G401 (cell line): ENCODE results near the gene ZNF618. TPM values are rescaled to one million over a fixed set of nuclear protein-coding genes. Genes with fewer than 3 reads are reported as not detected.

ENCODE experiments used
- DNase-seq: peaks from one replicate; pipeline ENCODE4 v3.0.0-alpha.2; 2015; ENCODE audit warnings: low spot score
- in situ Hi-C: cut with HindIII; loops from 2 replicates; pipeline ENCODE4 v1.10.0; 2016; ENCODE audit warnings: low sequenced_read_pairs, mixed read lengths
- total RNA-seq: library from RNA; depleted of rRNA; stranded (reverse); fragments of >200 nt; shearing (Covaris generic); gene quantifications from 2 replicates; pipeline ENCODE4 v1.2.3, GENCODE V29; 2014

Gene ZNF618
- total RNA-seq, 1 experiment from 2014 or later, result 6.1 TPM

DNA sequence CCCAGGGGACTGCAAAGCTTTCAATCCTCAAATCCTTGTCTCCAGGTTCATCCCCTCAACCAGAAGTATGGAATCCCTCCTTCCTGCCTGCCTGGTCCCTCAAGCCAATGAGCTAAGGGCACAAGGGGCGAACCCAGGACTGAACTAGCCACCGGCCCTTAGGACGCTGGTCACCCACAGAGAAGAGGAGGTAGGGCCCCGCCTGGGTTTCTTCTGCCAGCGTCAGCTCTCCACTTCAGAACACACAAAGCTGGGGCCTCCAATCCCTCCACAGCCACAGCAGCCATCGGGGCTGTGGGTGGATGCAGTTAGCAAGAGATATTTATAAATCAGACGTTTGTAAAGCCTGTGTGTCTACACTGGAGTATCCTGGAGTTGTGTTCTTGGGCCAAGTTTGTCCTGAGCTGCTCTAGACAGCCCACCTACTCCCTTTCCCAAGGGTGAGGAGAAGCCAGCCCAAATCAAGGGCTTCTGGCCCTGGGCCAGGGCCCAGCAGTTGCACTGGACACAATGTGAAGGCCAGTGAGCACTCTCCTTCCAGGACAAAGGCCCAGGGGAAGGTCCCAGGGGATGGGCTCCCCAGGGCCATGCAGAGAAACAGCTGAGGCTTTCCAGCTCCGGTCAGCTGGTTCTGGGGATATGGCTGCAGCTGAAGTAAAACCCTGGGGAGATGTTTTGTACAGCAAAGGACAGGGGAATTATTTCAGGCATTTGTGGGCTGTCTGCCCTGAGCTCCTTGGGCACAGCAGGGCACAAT, 183.1 kb downstream of the ZNF618 start:
- DNase-seq, result no peak
- in situ Hi-C loops, result no loop called here

DNA sequence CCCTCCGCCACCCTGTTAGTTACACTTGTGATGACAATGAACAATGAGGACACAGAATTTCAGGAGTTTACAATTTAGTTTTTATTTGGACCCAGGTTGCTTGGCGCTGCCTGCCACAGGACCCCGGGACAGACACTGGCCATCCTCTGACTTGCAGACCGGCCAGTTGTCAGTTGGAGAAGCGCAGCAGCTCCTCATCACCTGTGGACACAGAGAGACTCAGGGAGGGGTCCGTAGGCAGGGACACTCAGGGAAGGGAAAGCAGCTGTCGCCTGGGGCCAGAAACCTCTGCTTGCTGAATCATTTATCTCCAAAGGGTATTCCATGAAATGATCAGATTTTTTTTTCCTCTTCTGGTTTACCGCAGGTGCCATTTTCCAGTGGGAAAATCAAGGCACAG, 184.0 kb downstream of the ZNF618 start:
- DNase-seq, result no peak

DNA sequence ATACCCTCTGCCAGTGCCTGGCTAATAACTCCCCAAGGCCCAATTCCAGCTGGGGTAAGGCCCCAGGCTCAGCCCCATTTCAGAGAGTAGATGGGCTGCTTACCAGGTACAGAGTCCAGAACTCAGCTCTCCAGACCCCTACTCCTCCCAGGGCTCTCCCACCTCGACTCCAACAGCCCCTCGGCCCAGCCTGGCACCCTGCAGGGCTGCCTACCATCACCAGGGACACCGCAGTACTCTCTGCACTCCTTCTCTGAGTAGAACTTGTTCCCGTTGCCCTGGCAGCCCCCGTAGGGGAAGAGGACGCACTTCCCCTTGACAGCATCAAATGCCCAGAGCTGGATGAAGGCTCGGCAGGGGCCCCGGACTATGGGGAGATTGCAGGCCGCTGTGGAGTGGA, 184.6 kb downstream of the ZNF618 start:
- in situ Hi-C loops, result no loop called here
- DNase-seq, result no peak

More for the DNA sequence above, 184.0 kb downstream of the ZNF618 start:
- in situ Hi-C loops, result no loop called here

DNA sequence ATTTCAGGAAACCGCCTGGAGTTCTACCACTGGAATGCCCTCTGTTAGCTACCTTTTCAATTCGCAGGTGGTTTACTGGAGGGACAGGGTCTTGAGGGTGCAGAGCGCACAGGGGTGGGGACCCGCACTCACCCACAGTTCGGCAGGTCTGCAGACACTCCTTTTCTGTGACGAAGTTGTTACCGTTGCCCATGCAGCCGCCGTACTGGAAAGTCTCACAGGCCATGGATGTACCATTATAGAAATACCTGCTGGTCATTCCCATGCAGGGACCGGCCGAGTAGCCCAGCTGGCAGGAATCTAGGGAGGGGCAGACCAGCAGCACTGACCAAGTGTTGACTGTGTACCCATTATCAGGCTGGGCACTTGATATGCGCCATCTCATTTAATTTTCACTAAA, 185.2 kb downstream of the ZNF618 start:
- in situ Hi-C loops, result no loop called here

DNA sequence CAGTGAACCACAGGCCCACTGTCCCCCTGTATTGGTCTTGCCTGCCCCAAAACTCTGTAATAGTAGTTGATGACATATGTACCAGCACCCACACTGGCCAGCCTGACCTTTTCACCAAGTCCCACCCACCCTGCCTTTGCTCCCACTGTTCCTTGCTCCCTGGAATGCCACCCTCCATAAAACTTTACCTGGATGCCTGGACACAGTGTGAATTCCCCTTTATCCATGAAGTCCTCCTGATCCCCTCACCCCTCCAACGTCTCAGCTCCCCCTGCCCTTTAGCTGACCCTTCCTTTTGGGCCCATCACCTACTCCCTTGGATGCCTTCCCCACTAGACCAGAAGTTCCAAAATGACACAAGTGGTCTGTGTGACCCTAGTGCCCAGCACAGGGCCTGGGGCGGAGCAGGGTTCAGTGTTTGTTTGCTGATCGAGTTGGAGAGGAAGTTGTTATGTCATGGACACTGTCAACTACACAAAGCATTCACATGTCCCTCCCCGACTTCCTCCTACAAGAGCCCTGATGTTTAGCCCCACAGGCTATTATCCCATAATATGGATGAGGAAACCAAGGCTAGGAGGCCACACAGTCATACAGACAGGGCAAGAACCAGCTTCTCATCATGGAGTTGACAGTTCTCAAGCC, 185.8 kb downstream of the ZNF618 start:
- in situ Hi-C loops, result no loop called here
- no peak for DNase-seq

More for the DNA sequence above, 185.2 kb downstream of the ZNF618 start:
- no peak for DNase-seq

DNA sequence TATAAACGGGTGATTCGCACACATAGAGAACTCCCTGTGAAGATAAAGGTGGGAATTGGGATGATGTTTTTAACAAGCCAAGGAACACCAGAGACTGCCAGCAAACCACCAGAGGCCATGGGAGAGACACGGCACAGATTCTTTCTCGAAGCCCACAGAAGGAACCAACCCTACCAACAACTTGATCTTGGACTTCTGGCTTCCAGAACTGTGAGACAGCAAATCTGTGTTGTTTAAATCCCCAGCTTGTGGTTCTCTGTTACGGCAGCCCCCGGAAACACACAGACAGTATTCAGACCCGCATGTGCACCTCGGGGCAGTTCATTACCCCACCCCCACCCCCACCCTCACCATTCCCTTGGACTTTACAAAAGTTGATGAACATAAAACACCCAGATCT, 189.2 kb downstream of the ZNF618 start:
- DNase-seq, result no peak
- in situ Hi-C loops, result no loop called here

DNA sequence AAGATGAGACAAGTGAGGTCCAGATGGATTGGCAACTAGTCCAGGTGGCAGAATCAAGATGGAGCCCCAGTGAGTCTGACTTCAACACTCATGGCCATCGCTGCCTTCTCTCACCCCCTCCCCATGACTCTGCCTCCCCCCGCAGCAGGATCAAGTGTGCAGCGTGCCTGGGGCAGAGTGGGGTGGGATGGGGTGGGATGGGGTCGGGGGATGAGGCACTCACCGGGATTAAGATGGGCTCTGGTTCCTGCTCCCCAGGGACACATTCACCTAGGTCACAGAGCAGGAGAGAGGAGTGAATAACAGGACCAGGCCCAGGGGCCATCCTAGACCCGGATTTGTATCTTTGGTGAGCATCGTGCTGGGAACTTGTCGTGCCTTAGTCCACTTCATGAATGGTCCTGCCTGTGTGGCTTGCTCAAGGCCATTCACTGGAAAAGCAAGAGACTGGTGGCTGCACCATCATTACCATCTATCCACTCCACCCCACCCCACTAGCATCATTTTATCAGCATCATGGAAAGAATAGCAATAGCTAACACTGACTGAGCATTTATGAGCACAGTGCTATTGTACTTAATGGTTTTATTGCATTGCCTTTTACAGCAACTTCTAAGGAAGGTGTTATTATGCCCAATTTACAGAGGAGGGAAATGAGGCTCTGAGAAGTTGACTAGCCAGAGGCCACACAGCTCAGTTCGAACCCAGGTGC, 193.5 kb downstream of the ZNF618 start:
- in situ Hi-C loops, result no loop called here
- DNase-seq, result no peak

DNA sequence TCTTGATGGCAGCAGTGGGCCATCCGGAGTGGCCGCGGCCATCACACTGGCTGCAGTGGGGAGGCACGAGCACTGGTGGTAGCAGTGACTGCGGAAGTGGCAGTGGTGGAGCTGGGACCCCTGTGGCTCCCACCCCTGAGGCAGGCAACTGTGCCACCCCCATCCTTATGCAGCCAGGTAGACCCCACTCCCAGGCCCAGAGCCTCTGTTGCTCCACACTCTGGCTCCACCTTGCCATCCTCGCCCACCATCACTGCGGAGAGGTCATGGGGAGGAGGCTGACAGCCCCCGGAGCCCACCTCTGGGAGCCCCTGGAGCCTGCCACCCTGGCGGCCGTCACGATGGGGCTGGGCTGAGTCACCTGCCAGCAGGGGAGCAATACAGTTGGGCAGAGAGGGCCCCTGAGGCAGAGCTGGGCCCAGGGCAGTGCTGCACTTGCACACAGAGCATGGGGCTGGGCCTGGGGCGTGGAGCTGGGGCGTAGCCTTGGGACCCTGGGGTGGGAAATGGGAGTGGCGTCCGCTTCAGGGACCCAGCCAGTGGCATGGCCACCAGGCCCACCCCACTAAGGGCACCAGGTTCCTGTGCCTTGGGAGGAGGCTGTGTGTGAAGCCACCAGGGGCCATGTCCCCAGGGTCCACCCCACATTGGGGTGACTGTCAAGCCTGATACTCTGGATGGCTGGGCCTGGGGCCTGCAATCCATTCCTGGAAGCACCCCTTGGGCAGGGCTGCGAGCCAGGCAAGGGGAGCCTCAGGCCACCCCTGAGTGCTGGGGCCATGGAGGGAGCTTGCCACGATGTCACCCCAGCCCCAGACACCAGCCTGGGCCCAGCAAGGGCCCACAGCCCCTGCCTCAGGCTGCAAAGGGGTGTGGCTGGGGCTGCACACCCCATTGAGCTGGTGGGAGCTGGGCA, 194.3 kb downstream of the ZNF618 start:
- in situ Hi-C loops, result no loop called here
- no peak for DNase-seq

DNA sequence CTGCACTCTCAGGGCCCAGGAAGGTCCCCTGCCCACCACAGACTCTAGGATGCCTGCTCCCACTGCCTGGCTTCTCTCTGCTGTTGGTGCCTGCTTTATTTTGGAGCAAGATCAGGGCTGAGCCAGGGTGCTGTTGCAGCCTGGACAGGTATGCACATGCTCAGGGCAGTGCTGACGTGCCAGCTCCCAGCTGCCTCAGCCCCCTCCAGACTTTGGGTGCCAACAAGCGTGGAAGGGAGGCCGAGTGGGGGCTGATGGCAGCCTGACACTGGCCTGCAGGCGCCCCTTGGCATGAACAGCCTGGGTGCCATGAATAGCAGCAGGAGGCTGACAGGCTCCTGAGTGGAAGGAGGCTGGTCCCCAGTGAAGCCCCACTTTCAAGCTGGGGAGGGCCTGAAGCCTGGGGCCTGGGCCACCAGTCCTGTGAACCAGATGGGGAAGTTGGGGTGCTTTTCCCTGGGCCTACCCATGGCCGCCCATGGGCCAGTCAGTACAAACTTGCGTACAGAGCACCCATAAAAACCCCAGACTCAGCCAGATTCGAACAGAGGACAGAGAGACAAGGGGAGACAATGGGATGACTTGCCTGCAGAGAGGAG, 195.2 kb downstream of the ZNF618 start:
- no peak for DNase-seq
- in situ Hi-C loops, result no loop called here

DNA sequence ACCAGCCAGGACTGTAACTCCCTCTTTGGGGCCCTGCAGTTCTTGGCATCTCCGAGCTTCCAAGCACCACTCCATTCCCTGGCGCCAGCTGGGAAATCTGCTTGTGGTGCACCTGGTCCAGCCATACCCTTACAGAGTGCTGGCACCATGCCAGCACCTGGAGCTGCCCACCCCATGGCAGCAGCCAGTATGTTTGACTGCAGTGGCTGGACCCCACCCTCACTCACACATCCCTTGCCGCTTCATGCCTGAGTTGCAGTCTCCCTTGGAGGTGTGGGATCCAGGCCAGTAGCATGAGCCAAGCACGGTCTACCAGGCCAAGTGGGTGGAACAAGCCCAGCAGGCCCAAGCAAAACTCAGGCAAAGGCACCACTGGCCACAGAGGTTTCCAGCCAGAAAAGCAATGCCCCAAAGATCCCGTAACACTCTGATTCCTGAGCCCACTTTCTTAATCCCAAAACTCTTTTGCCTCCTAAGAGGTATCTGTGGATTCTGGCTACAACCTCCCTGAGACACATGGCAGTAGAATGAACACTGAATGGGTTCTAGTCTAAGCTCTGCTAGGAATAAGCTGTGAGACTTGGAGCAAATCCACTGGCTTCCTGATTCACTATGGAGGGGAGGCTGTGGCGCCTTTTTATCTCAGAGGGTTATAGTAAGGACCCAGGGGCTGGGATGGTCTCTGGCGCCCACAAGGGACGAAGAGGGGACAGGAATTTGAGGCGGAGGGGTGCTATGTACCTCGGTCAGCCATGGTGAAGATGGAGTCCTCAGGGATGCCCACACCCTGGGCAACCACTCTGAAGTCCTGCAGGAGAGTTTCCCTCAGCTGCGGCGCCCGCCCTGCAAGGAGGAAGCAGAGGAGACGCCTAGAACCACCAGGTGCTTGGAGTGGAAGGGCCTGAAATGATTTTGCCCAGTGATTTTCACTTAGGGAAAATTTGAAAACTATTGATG, 196.4 kb downstream of the ZNF618 start:
- in situ Hi-C loops, result no loop called here

DNA sequence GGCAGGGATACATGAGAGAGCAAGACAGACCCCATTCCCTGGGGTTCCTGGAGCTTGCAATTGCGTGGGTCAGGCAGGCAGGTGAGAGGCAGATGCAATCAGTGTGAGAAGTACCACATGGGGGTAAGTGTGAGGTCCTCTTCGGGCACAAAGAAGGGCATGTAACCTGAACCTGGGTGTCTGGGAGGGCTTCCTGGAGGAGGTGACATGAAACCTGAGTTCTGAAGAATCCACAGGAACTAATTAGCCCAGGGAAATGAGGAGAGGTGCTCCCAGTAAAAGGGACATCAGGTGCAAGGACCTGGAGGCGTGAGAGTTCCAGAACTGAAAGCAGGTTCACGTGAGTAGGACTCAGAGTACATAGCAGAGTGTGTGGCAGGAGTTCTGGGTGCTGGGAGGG, 199.5 kb downstream of the ZNF618 start:
- in situ Hi-C loops, result no loop called here
- DNase-seq, result no peak

More for the DNA sequence above, 196.4 kb downstream of the ZNF618 start:
- peak; percentile 85 for DNase-seq

DNA sequence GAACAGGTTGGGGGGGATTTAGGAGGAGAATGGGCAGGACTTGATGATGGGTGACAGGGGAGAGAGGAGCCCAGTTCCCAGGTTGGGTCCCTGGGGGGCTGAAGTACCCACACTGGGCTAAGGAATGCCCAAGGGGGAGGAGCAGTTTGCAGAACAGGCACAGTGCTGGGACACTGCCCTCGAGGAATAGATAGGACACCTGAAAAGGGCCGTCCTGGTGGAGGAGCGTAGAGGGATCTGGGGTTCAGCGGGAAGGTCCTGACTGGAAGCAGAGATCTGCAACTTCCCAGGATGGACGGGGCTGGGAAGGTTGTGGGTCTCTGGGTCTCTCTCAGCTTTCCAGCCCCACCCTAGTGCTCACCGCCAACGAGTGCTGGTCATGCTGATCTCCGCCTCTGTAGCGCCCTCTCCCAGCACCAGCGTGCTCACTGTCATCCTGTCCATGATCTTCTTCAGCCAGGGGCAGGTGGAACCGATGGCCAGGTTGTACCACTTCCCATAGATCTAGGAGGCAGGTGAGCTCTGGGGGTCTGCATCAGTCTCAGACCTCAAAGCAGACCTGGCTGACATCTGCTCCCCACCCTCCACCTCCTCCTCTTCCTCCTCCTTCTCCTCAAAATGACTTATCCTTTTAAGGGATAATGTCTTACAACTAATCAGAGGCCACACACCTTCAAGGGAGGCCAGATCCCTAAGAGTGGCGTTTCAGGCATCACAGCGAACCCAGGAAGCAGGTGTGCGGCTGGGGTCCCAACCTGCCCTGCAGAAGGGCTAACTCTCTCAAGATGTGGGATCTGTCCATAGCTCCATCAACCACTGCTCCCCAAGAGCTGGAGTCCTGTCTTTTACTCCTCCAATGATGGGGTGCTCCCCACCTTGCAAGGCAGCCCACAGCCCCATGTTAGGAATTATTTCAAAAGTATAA, 200.4 kb downstream of the ZNF618 start:
- in situ Hi-C loops, result no loop called here
- no peak for DNase-seq

DNA sequence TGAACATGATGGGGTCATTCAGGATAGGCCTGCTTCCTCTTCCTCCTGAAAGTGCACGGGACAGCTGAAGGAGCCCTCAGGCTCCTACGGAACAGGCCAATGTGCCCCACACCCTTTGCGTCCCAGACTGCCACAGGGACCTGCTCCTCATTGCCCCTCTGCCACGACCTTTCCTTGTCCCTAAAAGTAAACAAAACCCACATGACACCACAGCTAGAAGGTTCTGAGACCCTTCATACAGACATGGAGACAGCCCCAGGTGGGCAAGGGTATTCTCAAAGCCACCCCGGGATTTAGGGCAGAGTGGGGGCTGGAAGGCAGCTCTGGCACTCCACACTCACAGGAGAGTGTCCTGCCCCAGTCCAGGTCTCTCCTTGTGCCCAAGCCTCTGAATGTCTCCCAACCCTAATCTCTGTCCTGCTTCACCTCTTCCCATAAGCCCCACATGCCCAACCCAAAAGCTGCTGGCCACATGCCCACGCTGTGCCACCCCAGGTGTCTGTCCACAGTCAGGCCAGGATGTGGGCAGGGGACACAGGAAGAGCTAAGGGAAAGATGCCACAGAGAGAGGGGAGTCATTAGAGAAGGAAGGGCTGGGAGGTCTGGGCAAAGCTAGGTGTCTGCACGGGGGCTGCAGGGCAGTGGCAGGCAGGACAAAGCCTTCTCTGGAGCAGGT, 201.2 kb downstream of the ZNF618 start:
- in situ Hi-C loops, result no loop called here

DNA sequence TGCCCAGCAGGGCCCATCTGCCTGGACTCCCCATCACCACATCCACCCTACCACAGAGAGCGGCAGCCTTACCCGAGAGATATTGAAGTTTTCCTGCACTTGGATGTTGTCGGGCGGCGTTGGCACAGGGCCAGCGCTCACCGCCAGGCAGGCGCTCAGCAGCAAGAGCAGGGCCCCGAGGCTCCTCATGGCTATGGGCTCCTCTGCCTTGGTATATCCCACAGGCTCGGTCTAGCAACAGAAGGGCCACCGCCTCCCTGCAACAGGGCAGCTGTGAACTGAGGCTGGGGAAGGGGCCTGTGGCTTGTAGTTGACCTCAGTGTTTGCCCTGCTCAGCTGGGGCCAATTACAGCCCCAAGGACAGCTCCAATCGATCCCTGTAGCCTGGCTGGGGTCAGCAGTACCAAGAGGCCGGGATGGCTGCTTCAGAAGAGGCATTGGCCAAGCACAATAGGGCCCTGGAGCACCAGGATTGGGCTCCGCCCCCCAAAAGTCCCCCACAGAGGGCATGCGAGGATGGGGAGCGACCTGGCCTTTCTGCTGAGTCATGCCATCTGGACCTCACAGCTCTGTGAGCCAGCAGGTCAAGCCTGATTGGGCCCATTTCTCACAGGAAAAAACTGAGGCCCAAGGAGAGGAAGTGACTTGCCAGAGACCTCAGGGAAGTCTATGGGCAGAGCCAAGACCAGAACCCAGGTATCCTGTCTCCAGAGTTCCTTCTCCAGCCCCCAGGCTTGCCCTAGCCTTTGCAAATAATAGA, 202.1 kb downstream of the ZNF618 start, which contains the start of gene AMBP:
Gene AMBP (minus strand): TSS at position 280 of the 760 bp plus-strand sequence. CDS start 91 bp downstream, at position 189.
- DNase-seq, result no peak
- in situ Hi-C loops, result no loop called here

More for the DNA sequence above, 201.2 kb downstream of the ZNF618 start:
- no peak for DNase-seq

DNA sequence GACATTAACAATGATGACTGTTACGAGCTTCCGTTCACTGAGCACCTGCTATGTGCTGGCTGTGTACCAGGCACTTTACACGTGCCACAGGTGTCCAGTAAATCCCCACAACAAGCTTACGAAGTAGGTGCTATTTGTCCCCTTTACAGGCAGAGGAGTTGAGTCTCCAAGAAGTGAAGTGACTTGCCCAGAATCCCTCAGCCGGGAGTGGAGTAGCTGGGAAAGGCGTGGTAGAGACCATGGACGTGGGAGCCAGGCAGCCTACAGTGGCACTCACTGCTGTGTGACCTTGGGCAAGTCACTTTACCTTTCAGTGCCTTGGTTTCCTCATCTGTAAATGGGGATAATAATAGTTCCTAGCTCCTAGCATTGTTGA, 202.7 kb downstream of the ZNF618 start:
- DNase-seq, result no peak
- in situ Hi-C loops, result no loop called here
